Ovary (tissue), 9 donors: Measurements from ENCODE around the gene STK10. TPM values are rescaled to one million over a fixed set of nuclear protein-coding genes. Genes with fewer than 3 reads are reported as not detected.

Experiments used
- DNase-seq, 5 donors: peaks; one replicate each; pipeline ENCODE4 v3.0.0-alpha.2; 2019 to 2020
- H3K27ac ChIP-seq, 2 donors: fragments of 200-600 bp; one replicate each; pipeline versions ENCODE4 v1.5.1 to v1.8.0; 2019 to 2022
- H3K27me3 ChIP-seq: fragments of 200-600 bp; one replicate; pipeline ENCODE4 v1.8.0; 2022
- H3K36me3 ChIP-seq: fragments of 200-600 bp; sonication (generic); one replicate; pipeline ENCODE4 v1.5.1; 2019
- H3K4me1 ChIP-seq: one replicate; pipeline ENCODE4 v1.8.1; 2013; ENCODE audit warnings: mild to moderate bottlenecking, moderate library complexity; ENCODE audit not compliant: insufficient read depth
- H3K4me3 ChIP-seq: fragments of 200-600 bp; sonication (generic); one replicate; pipeline ENCODE4 v1.5.1; 2017
- H3K9me3 ChIP-seq, 2 donors: fragments of 200-600 bp in 1 of 2; sonication (generic) in 1 of 2; one replicate each; pipeline versions ENCODE4 v1.5.1 to v1.8.1; 2013 to 2019; ENCODE audit warnings: mild to moderate bottlenecking in 1 of 2, moderate library complexity in 1 of 2
- CTCF ChIP-seq, 3 donors: fragments of 450-650 bp in 2 of 3; fragments of 200-600 bp in 1 of 3; IDR thresholded peaks; one replicate each; pipeline versions ENCODE4 v1.5.1 to v1.8.0; 2016 to 2022; ENCODE audit warnings: antibody characterized with exemption in 3 of 3, mild to moderate bottlenecking in 1 of 3
- EP300 ChIP-seq: sonication (generic); formaldehyde crosslinking; IDR thresholded peaks from one replicate; pipeline ENCODE4 v1.6.1; 2017; ENCODE audit warnings: antibody characterized with exemption
- POLR2A ChIP-seq: fragments of 450-650 bp; IDR thresholded peaks from one replicate; pipeline ENCODE4 v1.6.1; 2017; ENCODE audit warnings: antibody characterized with exemption, mild to moderate bottlenecking, moderate library complexity
- WGBS, 3 donors: extraction: QIAGEN DNeasy Blood & Tissue Kit in 1 of 3; methylation state at CpG; one replicate each; pipeline versions ENCODE4 v1.1.5 to v1.1.7; 2013 to 2017; 5-methylcytosine and 5-hydroxymethylcytosine counted together
- intact Hi-C, 4 donors: fragments of 100-400 bp; cut with DNase I; formaldehyde crosslinking; loops; one replicate each; pipeline versions ENCODE4 v1.11.0 to v1.15.1; 2022 to 2023
- polyA plus RNA-seq, 2 donors: library from polyadenylated mRNA; stranded (reverse); fragments of 200-250 nt in 1 of 2; fragments of 350-450 nt in 1 of 2; fragmentation: Illumina TruSeq in 1 of 2; extraction: RNeasy Lipid Tissue Mini Kit (QIAGEN cat#74804) in 1 of 2; gene quantifications; one replicate each; pipeline ENCODE4 v1.2.3, GENCODE V29; 2013 to 2014
- total RNA-seq, 7 donors: library from RNA; depleted of rRNA in 2 of 7; stranded (reverse); fragments of >200 nt in 2 of 7; fragmentation: NEBNext Ultra II Directional in 3 of 7; extraction: Animal tissue kit (Norgen Biotek cat#: 25700) in 3 of 7; gene quantifications; one replicate each; pipeline versions ENCODE4 v1.1.0 to v1.2.4, GENCODE V29; 2016 to 2023
- donor health status: DM: no; HTN: no; CAD: no; lungs with moderate emphysema.
- donor health status: DM: no; HTN: no; CAD: no.
- donor health status: Bipolar disorder and iron deficiency.
- donor health status: DM: yes; HTN: yes; CAD: no.
- donor health status: DM: no; HTN: no; CAD: no.
- donor health status: DM: yes; HTN: yes; CAD: no.

The STK10 gene
- total and polyA plus RNA-seq, 9 donors: 5.4 to 15.5 (median 10.0) TPM

GRCh38 chr5:172004824-172005237, 183.2 kb downstream of the STK10 start:
- 22 to 33% (median 23%) methylated on average over 3 of the region's 3 CpGs for WGBS, 3 donors
- H3K4me3 ChIP-seq: no peak overlapping the region
- H3K27ac ChIP-seq: no peak overlapping the region
- H3K36me3 ChIP-seq: no peaks in the 10 kb centered on the region
- H3K27me3 ChIP-seq: no peaks in the 10 kb centered on the region
- intact Hi-C loops: loop anchor here in 1 of 4 donors (10.0 kb wide), 1 partner anchor 50 kb away; no protein-coding TSS in a partner anchor
- H3K9me3 ChIP-seq: no peaks in the 10 kb centered on the region
- TF ChIP-seq POLR2A (no peak), EP300 (no peak), CTCF (IDR thresholded peaks at IDR 0.05) (no peak)
- H3K4me1 ChIP-seq: peaks cover 7% of the 10 kb centered on the region
- DNase-seq: no peak

DNA sequence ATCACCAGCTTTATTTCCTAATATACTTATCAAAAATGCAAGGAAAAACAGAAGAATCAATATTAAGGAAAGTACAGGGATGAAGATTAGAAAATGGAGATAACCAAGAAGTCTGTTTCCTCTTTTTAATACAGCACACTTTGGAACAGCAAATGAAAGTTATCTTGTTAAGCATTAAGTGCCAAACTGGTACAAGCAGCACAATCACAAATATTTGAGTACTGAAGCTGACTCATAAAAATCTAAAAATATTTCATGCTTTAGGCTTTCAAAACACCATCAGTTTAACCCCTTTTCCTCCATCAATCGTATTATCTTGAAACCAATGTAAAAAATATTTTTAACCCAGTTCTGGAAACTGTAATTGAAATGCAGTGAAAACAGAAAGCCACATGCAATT, 184.3 kb downstream of the STK10 start:
- Histone ChIP-seq H3K27me3 (no peaks in the 10 kb centered on the region), H3K4me1 (peaks cover 7% of the 10 kb centered on the region), H3K9me3 (no peaks in the 10 kb centered on the region), H3K36me3 (no peaks in the 10 kb centered on the region), H3K4me3 (no peak overlapping the region), H3K27ac (no peak overlapping the region)
- no peak for TF ChIP-seq CTCF (IDR thresholded peaks at IDR 0.05)
- TF ChIP-seq POLR2A: no peak
- no peak for TF ChIP-seq EP300
- intact Hi-C loops: loop anchor here in 1 of 4 donors (10.0 kb wide), 1 partner anchor 49 kb away; no protein-coding TSS in a partner anchor
- WGBS, 3 donors: 7 to 14% (median 10%) methylated on average over 1 of the region's 1 CpG
- no peak for DNase-seq

DNA sequence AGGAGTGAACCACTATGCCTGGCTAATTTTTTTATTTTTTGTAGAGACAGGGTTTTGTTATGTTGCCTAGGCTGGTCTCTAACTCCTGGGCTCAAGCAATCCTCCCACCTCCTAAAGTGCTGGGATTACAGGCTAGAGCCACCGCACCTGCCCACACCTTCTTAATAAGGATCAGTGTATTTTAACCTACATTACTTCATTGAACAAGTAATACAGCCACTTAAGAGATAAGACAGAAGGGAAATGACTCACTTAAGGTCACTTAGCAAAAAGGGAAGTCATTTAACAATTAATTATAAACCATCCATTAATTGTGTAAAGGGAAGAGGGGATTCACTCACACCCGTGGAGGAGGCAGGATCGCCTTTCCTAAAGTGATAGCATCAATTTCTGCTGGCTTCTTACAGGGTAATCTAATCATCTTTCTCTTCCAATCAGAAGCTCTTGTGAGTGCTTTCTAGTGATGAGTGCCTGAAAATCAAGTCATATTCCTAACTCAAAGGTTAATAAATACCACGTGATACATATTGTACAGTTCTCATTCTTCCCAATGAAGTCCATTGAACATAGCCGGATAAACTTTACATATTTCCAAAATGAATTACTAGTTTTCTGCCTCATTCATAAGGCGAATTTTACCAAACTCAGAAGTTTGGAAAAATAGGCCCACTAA, 185.0 kb downstream of the STK10 start:
- H3K36me3 ChIP-seq: no peaks in the 10 kb centered on the region
- intact Hi-C loops: loop anchor here in 1 of 4 donors (10.0 kb wide), 1 partner anchor 48 kb away; no protein-coding TSS in a partner anchor
- DNase-seq: no peak
- WGBS, 3 donors: 70 to 79% (median 74%) methylated on average over 6 of the region's 6 CpGs
- H3K27me3 ChIP-seq: no peaks in the 10 kb centered on the region
- TF ChIP-seq POLR2A: no peak
- TF ChIP-seq CTCF (IDR thresholded peaks at IDR 0.05): no peak
- TF ChIP-seq EP300: no peak
- no peak overlapping the region for H3K27ac ChIP-seq
- no peaks in the 10 kb centered on the region for H3K9me3 ChIP-seq
- no peak overlapping the region for H3K4me3 ChIP-seq
- H3K4me1 ChIP-seq: peaks cover 11% of the 10 kb centered on the region

- no peak for DNase-seq
- TF ChIP-seq POLR2A (no peak), EP300 (no peak), CTCF (IDR thresholded peaks at IDR 0.05) (no peak)
- intact Hi-C loops: loop anchor here in 1 of 4 donors (10.0 kb wide), 1 partner anchor 48 kb away; no protein-coding TSS in a partner anchor
- Histone ChIP-seq H3K9me3 (no peaks in the 10 kb centered on the region), H3K36me3 (no peaks in the 10 kb centered on the region), H3K27ac (no peak overlapping the region), H3K27me3 (no peaks in the 10 kb centered on the region), H3K4me1 (peaks cover 11% of the 10 kb centered on the region), H3K4me3 (no peak overlapping the region)
- 30 to 51% (median 47%) methylated on average over 2 of the region's 2 CpGs for WGBS, 3 donors
Measured at GRCh38 chr5:172002310-172002709, 185.7 kb downstream of the STK10 start.
